Measurements from ENCODE around the gene BMPER.

- no peak for TF ChIP-seq POLR2AphosphoS5 (IDR thresholded peaks at IDR 0.05; ENCODE audit: low read depth, low read length)
- TF ChIP-seq POLR2A (IDR thresholded peaks at IDR 0.05; ENCODE audit: low read depth, low read length): no peak
- TF ChIP-seq TAF1 (IDR thresholded peaks at IDR 0.05; ENCODE audit: borderline replicate concordance, low read depth, low read length): no peak
Observed at GRCh38 chr7:34160261-34160752, 255.0 kb downstream of the BMPER start.

Data from GM12892 (cell line).